HEK293T (cell line): ENCODE data around the gene CD8B.

Source experiments
- ARNT ChIP-seq: fragments of 450-650 bp; IDR thresholded peaks from 2 replicates; pipeline ENCODE4 v1.6.1; 2017; ENCODE audit warnings: mild to moderate bottlenecking
- BHLHE40 ChIP-seq: fragments of 450-650 bp; IDR thresholded peaks from 2 replicates; pipeline ENCODE4 v1.6.1; 2016; ENCODE audit warnings: mild to moderate bottlenecking, moderate library complexity, borderline replicate concordance
- CTBP1 ChIP-seq: fragments of 450-650 bp; IDR thresholded peaks from 2 replicates; pipeline ENCODE4 v1.6.1; 2016; ENCODE audit warnings: borderline replicate concordance
- ELF4 ChIP-seq: fragments of 450-650 bp; IDR thresholded peaks from 2 replicates; pipeline ENCODE4 v1.6.1; 2017; ENCODE audit warnings: antibody characterized with exemption
- FOXA1 ChIP-seq: fragments of 450-650 bp; IDR thresholded peaks from 2 replicates; pipeline ENCODE4 v1.6.1; 2016; ENCODE audit warnings: mild to moderate bottlenecking
- FOXK2 ChIP-seq: fragments of 450-650 bp; IDR thresholded peaks from 2 replicates; pipeline ENCODE4 v1.6.1; 2016; ENCODE audit warnings: mild to moderate bottlenecking
- FOXM1 ChIP-seq: fragments of 450-650 bp; IDR thresholded peaks from 2 replicates; pipeline ENCODE4 v1.6.1; 2017; ENCODE audit warnings: mild to moderate bottlenecking, borderline replicate concordance
- HDGF ChIP-seq: fragments of 450-650 bp; IDR thresholded peaks from 2 replicates; pipeline ENCODE4 v1.6.1; 2017; ENCODE audit warnings: antibody characterized with exemption, borderline replicate concordance
- NFRKB ChIP-seq: fragments of 450-650 bp; IDR thresholded peaks from 2 replicates; pipeline ENCODE4 v1.6.1; 2016; ENCODE audit warnings: mild to moderate bottlenecking, moderate library complexity
- SP1 ChIP-seq: fragments of 450-650 bp; IDR thresholded peaks from 2 replicates; pipeline ENCODE4 v1.6.1; 2017
- SUZ12 ChIP-seq: fragments of 450-650 bp; IDR thresholded peaks from 2 replicates; pipeline ENCODE4 v1.6.1; 2016; ENCODE audit warnings: mild to moderate bottlenecking
- ZNF384 ChIP-seq: fragments of 450-650 bp; IDR thresholded peaks from 2 replicates; pipeline ENCODE4 v1.6.1; 2016

DNA sequence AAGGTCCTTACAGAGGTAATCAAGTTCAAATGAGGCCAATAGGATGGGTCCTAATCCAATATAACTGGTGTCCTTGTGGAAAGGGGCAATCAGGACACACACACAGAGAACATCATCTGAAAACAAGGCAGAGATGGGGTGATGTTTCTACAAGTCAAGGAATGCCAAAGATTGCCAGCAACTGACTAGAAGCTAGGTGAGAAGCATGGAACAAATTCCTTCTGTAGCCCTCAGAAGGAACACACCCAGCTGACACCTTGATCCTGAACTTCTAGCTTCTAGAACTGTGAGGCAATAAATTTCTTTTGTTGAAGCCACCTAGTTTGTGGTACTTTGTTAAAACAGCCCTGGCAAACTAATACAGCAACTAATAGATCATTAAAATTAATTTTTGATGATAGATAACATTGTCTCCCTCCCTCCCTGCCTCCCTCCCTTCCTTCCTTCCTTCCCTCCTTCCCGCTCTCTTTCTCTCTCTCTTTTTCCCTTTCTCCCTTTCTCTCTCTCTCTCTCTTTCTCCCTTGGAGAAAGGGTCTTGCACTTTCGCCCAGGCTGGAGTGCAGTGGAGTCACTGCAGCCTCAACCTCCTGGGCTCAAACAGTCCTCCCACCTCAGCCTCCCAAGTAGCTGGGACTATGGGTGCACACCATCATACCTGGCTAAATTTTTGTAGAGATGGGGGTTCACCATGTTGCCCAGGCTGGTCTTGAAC, 60.7 kb downstream of the CD8B start:
- TF ChIP-seq NFRKB (no peak), ARNT (no peak), ELF4 (no peak), ZNF384 (no peak), CTBP1 (no peak), FOXK2 (no peak), BHLHE40 (no peak), FOXA1 (no peak), HDGF (no peak), SP1 (no peak), SUZ12 (no peak), FOXM1 (no peak)
